IMR-90 (cell line): ENCODE measurements around the gene ZMYND10.

Source experiments
- CEBPB ChIP-seq: IDR thresholded peaks from 2 replicates; pipeline ENCODE4 v1.6.1; 2012; ENCODE audit warnings: low read depth, low read length, improper control_type of control experiment
- CHD1 ChIP-seq: IDR thresholded peaks from 2 replicates; pipeline ENCODE4 v1.6.1; 2012; ENCODE audit warnings: low read depth, low read length, improper control_type of control experiment
- ELK1 ChIP-seq: fragments of 150-350 bp; IDR thresholded peaks from 2 replicates; pipeline ENCODE4 v1.6.1; 2016; ENCODE audit warnings: low read depth, mild to moderate bottlenecking, low read length, moderate library complexity, borderline replicate concordance
- FOS ChIP-seq: fragments of 150-350 bp; IDR thresholded peaks from 2 replicates; pipeline ENCODE4 v1.6.1; 2016; ENCODE audit warnings: low read depth, low read length
- MAFK ChIP-seq: IDR thresholded peaks from 2 replicates; pipeline ENCODE4 v1.6.1; 2012; ENCODE audit warnings: low read depth, low read length, improper control_type of control experiment
- MXI1 ChIP-seq: IDR thresholded peaks from 2 replicates; pipeline ENCODE4 v1.6.1; 2012; ENCODE audit warnings: low read depth, mild to moderate bottlenecking, low read length, moderate library complexity, borderline replicate concordance
- NFE2L2 ChIP-seq: fragments of 150-350 bp; IDR thresholded peaks from 2 replicates; pipeline ENCODE4 v1.6.1; 2016; ENCODE audit warnings: low read depth, mild to moderate bottlenecking, low read length
- POLR2A ChIP-seq: IDR thresholded peaks from 2 replicates; pipeline ENCODE4 v1.6.1; 2012; ENCODE audit warnings: mild to moderate bottlenecking, low read depth, low read length
- RAD21 ChIP-seq: IDR thresholded peaks from 2 replicates; pipeline ENCODE4 v1.6.1; 2012; ENCODE audit warnings: low read length, improper control_type of control experiment
- RFX5 ChIP-seq: IDR thresholded peaks from 2 replicates; pipeline ENCODE4 v1.8.0; 2012; ENCODE audit warnings: low read depth, mild to moderate bottlenecking, low read length, moderate library complexity
- SMC3 ChIP-seq: fragments of 150-350 bp; IDR thresholded peaks from 2 replicates; pipeline ENCODE4 v1.6.1; 2016; ENCODE audit warnings: low read depth, mild to moderate bottlenecking, antibody characterized with exemption, low read length, moderate library complexity
- USF2 ChIP-seq: fragments of 150-350 bp; IDR thresholded peaks from 2 replicates; pipeline ENCODE4 v1.6.1; 2017; ENCODE audit warnings: mild to moderate bottlenecking, antibody characterized with exemption, low read length, low read depth
- TF ChIP-seq, protein P1 (sequence below): conservative IDR thresholded peaks from 2 replicates; pipeline ENCODE4 v1.5.1; 2012; ENCODE audit warnings: mild to moderate bottlenecking, low read depth, low read length, improper control_type of control experiment

DNA sequence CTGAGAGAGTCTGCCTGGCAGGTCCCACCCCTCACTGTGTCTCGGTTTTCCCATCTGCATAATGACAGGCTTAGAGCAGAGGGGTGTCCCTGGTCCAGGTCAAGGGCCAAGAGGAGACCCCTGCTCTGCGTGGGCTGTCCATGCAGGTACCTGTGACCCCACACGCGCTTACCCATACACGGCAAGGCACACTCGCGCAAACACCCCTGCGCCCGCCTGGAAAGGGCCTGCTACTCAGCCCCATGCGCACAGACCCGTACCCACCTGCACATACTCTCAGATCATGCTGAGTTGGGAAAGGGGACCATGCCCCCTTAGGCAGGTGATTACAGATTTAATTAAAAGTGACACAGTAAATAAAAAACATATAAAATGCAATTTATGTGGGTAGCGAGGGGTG is 37.2 kb upstream of the ZMYND10 start:
- TF ChIP-seq, protein P1, sequence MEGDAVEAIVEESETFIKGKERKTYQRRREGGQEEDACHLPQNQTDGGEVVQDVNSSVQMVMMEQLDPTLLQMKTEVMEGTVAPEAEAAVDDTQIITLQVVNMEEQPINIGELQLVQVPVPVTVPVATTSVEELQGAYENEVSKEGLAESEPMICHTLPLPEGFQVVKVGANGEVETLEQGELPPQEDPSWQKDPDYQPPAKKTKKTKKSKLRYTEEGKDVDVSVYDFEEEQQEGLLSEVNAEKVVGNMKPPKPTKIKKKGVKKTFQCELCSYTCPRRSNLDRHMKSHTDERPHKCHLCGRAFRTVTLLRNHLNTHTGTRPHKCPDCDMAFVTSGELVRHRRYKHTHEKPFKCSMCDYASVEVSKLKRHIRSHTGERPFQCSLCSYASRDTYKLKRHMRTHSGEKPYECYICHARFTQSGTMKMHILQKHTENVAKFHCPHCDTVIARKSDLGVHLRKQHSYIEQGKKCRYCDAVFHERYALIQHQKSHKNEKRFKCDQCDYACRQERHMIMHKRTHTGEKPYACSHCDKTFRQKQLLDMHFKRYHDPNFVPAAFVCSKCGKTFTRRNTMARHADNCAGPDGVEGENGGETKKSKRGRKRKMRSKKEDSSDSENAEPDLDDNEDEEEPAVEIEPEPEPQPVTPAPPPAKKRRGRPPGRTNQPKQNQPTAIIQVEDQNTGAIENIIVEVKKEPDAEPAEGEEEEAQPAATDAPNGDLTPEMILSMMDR = no peak
- no peak for TF ChIP-seq USF2
- no peak for TF ChIP-seq POLR2A
- TF ChIP-seq MAFK = no peak
- no peak for TF ChIP-seq FOS
- TF ChIP-seq SMC3 = no peak
- TF ChIP-seq RAD21 = no peak
- TF ChIP-seq NFE2L2 = no peak
- no peak for TF ChIP-seq CHD1
- no peak for TF ChIP-seq ELK1
- no peak for TF ChIP-seq MXI1
- no peak for TF ChIP-seq CEBPB
- TF ChIP-seq RFX5 = no peak
